H1 (cell line): ENCODE measurements around the gene MKLN1. TPM values are rescaled to one million over a fixed set of nuclear protein-coding genes. Genes with fewer than 3 reads are reported as not detected.
"Not testable (repeated sequence)": the region's sequence is repeated elsewhere in the genome, so short reads cannot be mapped to it uniquely, and the experiment has no call there.

Experiments used
- CTCF ChIA-PET: fragments of 300-600 bp; sonication (Branson Sonifier 250); formaldehyde crosslinking; loops from one replicate; lab custom pipeline; 2021; ENCODE audit not compliant: partially characterized antibody; lab: Charles Lee
- POLR2A ChIA-PET: fragments of 300-600 bp; sonication (Branson Sonifier 250); formaldehyde crosslinking; loops from one replicate; lab custom pipeline; 2021; ENCODE audit warnings: inconsistent platforms; ENCODE audit not compliant: partially characterized antibody; lab: Charles Lee
- DNase-seq, 2 experiments: peaks; one replicate each; pipeline versions ENCODE4 v3.0.0 to v3.0.0-alpha.2; 2010 to 2022; ENCODE audit warnings: low spot score in 2 of 2, low read depth in 1 of 2, mixed read lengths in 1 of 2
- FAIRE-seq: peaks from 2 replicates; lab custom pipeline; 2011; peaks lifted over from hg19 to GRCh38; lab: Jason Lieb, UNC
- H2AFZ ChIP-seq: 2 replicates; pipeline ENCODE4 v1.8.1; 2012; ENCODE audit warnings: low read length, inconsistent platforms
- H2AK5ac ChIP-seq: 2 replicates; pipeline ENCODE4 v1.6.1; 2013; ENCODE audit warnings: low read depth, low read length
- H2BK120ac ChIP-seq: replicated peaks from 2 replicates; pipeline ENCODE3; 2013; ENCODE audit warnings: low read depth, low read length, inconsistent platforms
- H2BK12ac ChIP-seq: 2 replicates; pipeline ENCODE4 v1.6.1; 2013; ENCODE audit warnings: low read depth, low read length
- H2BK15ac ChIP-seq: 2 replicates; pipeline ENCODE4 v1.6.1; 2013; ENCODE audit warnings: low read length
- H2BK20ac ChIP-seq: 2 replicates; pipeline ENCODE4 v1.6.1; 2013; ENCODE audit warnings: low read length
- H2BK5ac ChIP-seq: 2 replicates; pipeline ENCODE4 v1.6.1; 2013; ENCODE audit warnings: low read depth, low read length
- H3K14ac ChIP-seq: 2 replicates; pipeline ENCODE4 v1.6.1; 2013; ENCODE audit warnings: inconsistent platforms; ENCODE audit not compliant: insufficient read length
- H3K18ac ChIP-seq: 2 replicates; pipeline ENCODE4 v1.6.1; 2013; ENCODE audit warnings: low read length; ENCODE audit errors: extremely low read depth
- H3K23ac ChIP-seq: 2 replicates; pipeline ENCODE4 v1.6.1; 2013; ENCODE audit warnings: inconsistent platforms; ENCODE audit not compliant: insufficient read length
- H3K23me2 ChIP-seq: 2 replicates; pipeline ENCODE4 v1.6.1; 2013; ENCODE audit warnings: low read depth, low read length
- H3K27ac ChIP-seq: 2 replicates; pipeline ENCODE4 v1.6.1; 2011; ENCODE audit warnings: low read depth, low read length, inconsistent platforms
- H3K27me3 ChIP-seq, 4 experiments: replicated peaks in 1 of 4; 1 replicate in 1 of 4; 2 replicates in 3 of 4; pipeline versions ENCODE4 v1.6.1 to v1.8.1; 2011 to 2013; ENCODE audit warnings: low read length in 3 of 4, mild to moderate bottlenecking in 3 of 4, inconsistent platforms in 2 of 4, mixed read lengths in 2 of 4, moderate library complexity in 1 of 4; ENCODE audit not compliant: control insufficient read depth in 3 of 4, insufficient read depth in 3 of 4; ENCODE audit errors: extremely low read depth in 1 of 4
- H3K36me3 ChIP-seq, 4 experiments: 2 replicates each; pipeline versions ENCODE4 v1.6.1 to v1.8.1; 2011 to 2013; ENCODE audit warnings: mild to moderate bottlenecking in 4 of 4, low read length in 3 of 4, moderate library complexity in 2 of 4, control low read depth in 1 of 4, inconsistent platforms in 1 of 4; ENCODE audit not compliant: insufficient read depth in 4 of 4, control insufficient read depth in 2 of 4
- H3K4ac ChIP-seq: replicated peaks from 2 replicates; pipeline ENCODE3; 2013; ENCODE audit warnings: low read length, low read depth, mixed read lengths, inconsistent platforms; ENCODE audit not compliant: insufficient read length
- H3K4me1 ChIP-seq, 4 experiments: replicated peaks in 1 of 4; 1 replicate in 1 of 4; 2 replicates in 3 of 4; pipeline versions ENCODE4 v1.6.1 to v1.8.1; 2011 to 2013; ENCODE audit warnings: low read length in 3 of 4, inconsistent platforms in 2 of 4, mixed read lengths in 1 of 4; ENCODE audit not compliant: insufficient read depth in 4 of 4, control insufficient read depth in 3 of 4
- H3K4me2 ChIP-seq, 2 experiments: 2 replicates each; pipeline versions ENCODE4 v1.6.1 to v1.8.1; 2011 to 2013; ENCODE audit warnings: low read depth in 2 of 2, low read length in 2 of 2, control low read depth in 1 of 2, inconsistent platforms in 1 of 2, mild to moderate bottlenecking in 1 of 2; ENCODE audit not compliant: insufficient read depth in 1 of 2
- H3K4me3 ChIP-seq, 4 experiments: fragments of 200-600, 300-600 bp in 1 of 4; sonication (generic), shearing (Covaris generic), sonication (Bioruptor Twin) in 1 of 4; 2 replicates each; pipeline versions ENCODE4 v1.5.1 to v1.8.1; 2011 to 2016; ENCODE audit warnings: low read length in 4 of 4, low read depth in 3 of 4, control low read depth in 2 of 4, inconsistent platforms in 2 of 4, mild to moderate bottlenecking in 2 of 4, mixed read lengths in 1 of 4, moderate library complexity in 1 of 4; ENCODE audit not compliant: insufficient read depth in 2 of 4; ENCODE audit errors: extremely low read depth in 1 of 4
- H3K56ac ChIP-seq: replicated peaks from 2 replicates; pipeline ENCODE3; 2013; ENCODE audit warnings: low read depth, mild to moderate bottlenecking, mixed read lengths, low read length, inconsistent platforms; ENCODE audit not compliant: insufficient read length
- H3K79me1 ChIP-seq: 2 replicates; pipeline ENCODE4 v1.6.1; 2013; ENCODE audit warnings: low read depth, low read length, control low read depth
- H3K79me2 ChIP-seq, 2 experiments: 2 replicates each; pipeline versions ENCODE4 v1.6.1 to v1.8.1; 2012 to 2013; ENCODE audit warnings: low read length in 2 of 2, mild to moderate bottlenecking in 2 of 2, inconsistent platforms in 1 of 2; ENCODE audit not compliant: insufficient read depth in 2 of 2, control insufficient read depth in 1 of 2
- H3K9ac ChIP-seq, 4 experiments: replicated peaks in 1 of 4; 1 replicate in 1 of 4; 2 replicates in 3 of 4; pipeline versions ENCODE4 v1.6.1 to v1.8.1; 2011 to 2013; ENCODE audit warnings: low read depth in 3 of 4, low read length in 3 of 4, control low read depth in 2 of 4, mild to moderate bottlenecking in 2 of 4, moderate library complexity in 2 of 4, inconsistent platforms in 1 of 4; ENCODE audit errors: extremely low read depth in 1 of 4
- H3K9me3 ChIP-seq, 2 experiments: 2 replicates each; pipeline versions ENCODE4 v1.6.1 to v1.8.1; 2012 to 2013; ENCODE audit warnings: mild to moderate bottlenecking in 2 of 2, moderate library complexity in 2 of 2, control low read depth in 1 of 2, inconsistent platforms in 1 of 2, low read depth in 1 of 2, low read length in 1 of 2, mixed read lengths in 1 of 2; ENCODE audit not compliant: insufficient read depth in 2 of 2
- H4K20me1 ChIP-seq, 2 experiments: replicated peaks in 1 of 2; 2 replicates each; pipeline versions ENCODE3 to v1.8.1; 2011 to 2013; ENCODE audit warnings: inconsistent platforms in 2 of 2, low read length in 2 of 2, mild to moderate bottlenecking in 1 of 2; ENCODE audit not compliant: insufficient read depth in 2 of 2, control insufficient read depth in 1 of 2
- H4K5ac ChIP-seq: 2 replicates; pipeline ENCODE4 v1.6.1; 2013; ENCODE audit warnings: low read length, low read depth, mixed read lengths, inconsistent platforms; ENCODE audit not compliant: insufficient read length
- H4K8ac ChIP-seq: 2 replicates; pipeline ENCODE4 v1.8.0; 2013; ENCODE audit warnings: mild to moderate bottlenecking, moderate library complexity, low read length, inconsistent platforms; ENCODE audit not compliant: insufficient read depth; ENCODE audit errors: extremely low read depth
- H4K91ac ChIP-seq: replicated peaks from 2 replicates; pipeline ENCODE3; 2013; ENCODE audit warnings: low read length, mixed read lengths, inconsistent platforms; ENCODE audit not compliant: insufficient read length
- WGBS, 2 experiments: shearing (Covaris generic) in 1 of 2; methylation state at CpG; one replicate each; pipeline versions ENCODE4 v1.1.6 to v1.1.7; 2013 to 2015; ENCODE audit warnings: low lambda C conversion rate in 2 of 2, mixed read lengths in 2 of 2, inconsistent platforms in 1 of 2, low coverage in 1 of 2, missing lambda C conversion rate in 1 of 2; ENCODE audit not compliant: insufficient replicate concordance in 2 of 2, insufficient coverage in 1 of 2, insufficient read length in 1 of 2; ENCODE audit errors: extremely low coverage in 1 of 2, missing lambda C conversion rate in 1 of 2; 5-methylcytosine and 5-hydroxymethylcytosine counted together
- polyA plus RNA-seq, 7 experiments: library from polyadenylated mRNA; depleted of rRNA in 3 of 7; stranded (reverse) in 5 of 7; unstranded in 2 of 7; fragments of >200 nt in 5 of 7; fragments of 200-250 nt in 2 of 7; gene quantifications; 1 replicate in 5 of 7; 2 replicates in 1 of 7; 4 replicates in 1 of 7; pipeline versions ENCODE4 v1.2.1 to v1.2.3, GENCODE V29; 2011 to 2013; ENCODE audit warnings: missing spikeins in 2 of 7, mixed read lengths in 2 of 7
- total RNA-seq: library from RNA; stranded (reverse); fragmentation: NEBNext Ultra II Directional; extraction: Animal tissue kit (Norgen Biotek cat#: 25700); gene quantifications from 2 replicates; pipeline ENCODE4 v1.2.1, GENCODE V29; 2021

MKLN1 gene
- total and polyA plus RNA-seq, 2 of the 8 experiments (the other 6 are each of a cell fraction or from before 2014, with no cell fraction given) = 22.3 to 50.9 TPM

- H4K20me1 ChIP-seq = peaks cover 32 to 35% of the 10 kb centered on the region in 2 experiments
Measured at GRCh38 chr7:131505037-131505620, 177.5 kb downstream of the MKLN1 start.

More at GRCh38 chr7:131505037-131505620, 177.5 kb downstream of the MKLN1 start:
- H3K4me2 ChIP-seq, H3K27me3 ChIP-seq, H3K4me1 ChIP-seq, H2BK20ac ChIP-seq, H2BK5ac ChIP-seq, H3K14ac ChIP-seq, H4K5ac ChIP-seq, H2AFZ ChIP-seq, H3K9me3 ChIP-seq, H3K4ac ChIP-seq, H3K56ac ChIP-seq, H3K27ac ChIP-seq, H3K4me3 ChIP-seq, FAIRE-seq, H2BK12ac ChIP-seq, H2AK5ac ChIP-seq, H3K23me2 ChIP-seq, DNase-seq, H2BK120ac ChIP-seq, H4K8ac ChIP-seq, H3K18ac ChIP-seq, H4K91ac ChIP-seq, H3K9ac ChIP-seq, H3K79me1 ChIP-seq, H2BK15ac ChIP-seq, H3K23ac ChIP-seq: not testable (repeated sequence)
- 97% methylated on average over 8 of the region's 8 CpGs; no CpG with 5 or more reads in 1 of the 2 experiments for WGBS, 2 experiments
- POLR2A ChIA-PET = interaction anchor here (0.6 to 2.3 kb wide), 6 partner anchors 8 to 150 kb away, joined by 3 to 7 read pairs (median 4); no protein-coding TSS in a partner anchor
- Histone ChIP-seq H3K36me3 (peaks cover 77 to 100% (median 95%) of the 10 kb centered on the region in 4 experiments), H3K79me2 (peaks cover 0 to 36% of the 10 kb centered on the region in 2 experiments; a peak in 2 of 4 replicates)
- CTCF ChIA-PET = interaction anchor here (0.8 to 7.6 kb wide), 6 partner anchors 9 to 464 kb away, joined by 3 to 73 read pairs (median 14); no protein-coding TSS in a partner anchor
